GM12891 (cell line): ENCODE data around the gene PPP4R3B.

Source experiments
- PAX5 ChIP-seq: IDR thresholded peaks from 2 replicates; pipeline ENCODE4 v1.6.1; 2011; ENCODE audit warnings: low read length, moderate library complexity, mild to moderate bottlenecking; ENCODE audit not compliant: insufficient read depth, severe bottlenecking
- POLR2A ChIP-seq: IDR thresholded peaks from 2 replicates; pipeline ENCODE4 v1.6.1; 2011; ENCODE audit warnings: low read depth, low read length, control low read depth
- POLR2AphosphoS5 ChIP-seq: IDR thresholded peaks from 2 replicates; pipeline ENCODE4 v1.6.1; 2011; ENCODE audit warnings: low read depth, low read length, control low read depth
- SPI1 ChIP-seq: IDR thresholded peaks from 2 replicates; pipeline ENCODE4 v1.6.1; 2011; ENCODE audit warnings: low read depth, low read length, control low read depth

DNA sequence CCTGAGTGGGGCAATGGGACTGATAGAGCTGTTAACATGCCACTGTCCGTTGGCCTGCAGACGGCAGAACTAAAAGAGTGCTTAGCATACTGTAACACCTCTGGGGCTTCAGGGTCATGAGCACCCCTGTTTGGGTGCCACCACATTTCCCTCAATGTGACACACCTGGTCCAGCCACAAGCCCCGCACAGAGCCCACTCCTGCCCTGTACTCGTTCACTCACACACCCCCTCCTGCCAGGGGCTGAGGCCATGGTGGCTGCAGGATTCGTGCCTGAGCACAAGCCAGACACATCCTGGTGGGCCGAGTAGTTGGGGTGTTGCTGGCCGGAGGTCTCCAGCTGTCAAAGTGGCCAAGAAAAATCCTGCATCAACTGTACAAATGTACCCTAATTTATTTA is 4.4 kb upstream of the PPP4R3B start:
- TF ChIP-seq SPI1 (no peak), POLR2A (no peak), POLR2AphosphoS5 (no peak), PAX5 (no peak)
